K562 (cell line): ENCODE measurements around the gene BORCS5. TPM values are rescaled to one million over a fixed set of nuclear protein-coding genes. Genes with fewer than 3 reads are reported as not detected.

Experiments
- ATAC-seq: fragments of 200-7000 bp; cut with Tn5 transposase; 3 replicates; pipeline ENCODE4 v1.9.1; 2020; ENCODE audit warnings: moderate library complexity
- BruUV-seq: library from RNA; stranded (reverse); fragments of 400-500 nt; replicated peaks from 2 replicates; lab custom pipeline; 2021; lab: Mats Ljungman, UMichigan
- CTCF ChIA-PET: fragments of 300-600 bp; formaldehyde crosslinking; extraction: SDS; loops from one replicate; lab custom pipeline; 2021; ENCODE audit warnings: low intra/inter-chr PET ratio; lab: Yijun Ruan, JAX
- POLR2A ChIA-PET: fragments of 300-600, 350-650 bp; sonication (Branson Sonifier 250); formaldehyde crosslinking; extraction: SDS; loops from one replicate; lab custom pipeline; 2021; ENCODE audit warnings: antibody characterized with exemption, inconsistent platforms; lab: Yijun Ruan, JAX
- DNase-seq, 4 experiments: peaks; one replicate each; pipeline versions ENCODE4 v3.0.0 to v3.0.0-alpha.2; 2011 to 2018; ENCODE audit warnings: low spot score in 3 of 4, mixed read lengths in 3 of 4; ENCODE audit errors: extremely low read depth in 1 of 4
- FAIRE-seq: peaks from 2 replicates; lab custom pipeline; 2011; peaks lifted over from hg19 to GRCh38; lab: Jason Lieb, UNC
- H2AFZ ChIP-seq: 2 replicates; pipeline ENCODE4 v1.6.0; 2011; ENCODE audit warnings: low read depth, low read length, control low read depth, inconsistent platforms
- H3K27ac ChIP-seq: fragments of 200-600 bp; 3 replicates; pipeline ENCODE4 v1.8.0; 2011; ENCODE audit warnings: low read depth, mild to moderate bottlenecking, control low read depth, inconsistent platforms, low read length, moderate library complexity, mixed read lengths; ENCODE audit errors: extremely low read depth
- H3K27me3 ChIP-seq, 2 experiments: fragments of 300-600 bp in 1 of 2; 2 replicates in 1 of 2; 3 replicates in 1 of 2; pipeline versions ENCODE4 v1.6.0 to v1.8.0; 2011; ENCODE audit warnings: inconsistent platforms in 2 of 2, low read length in 2 of 2, mild to moderate bottlenecking in 1 of 2, mixed read lengths in 1 of 2, moderate library complexity in 1 of 2; ENCODE audit not compliant: control insufficient read depth in 2 of 2, insufficient read depth in 2 of 2
- H3K36me3 ChIP-seq: fragments of 300-600 bp; 3 replicates; pipeline ENCODE4 v1.8.0; 2011; ENCODE audit warnings: mild to moderate bottlenecking, low read length, inconsistent platforms; ENCODE audit not compliant: control insufficient read depth, insufficient read depth
- H3K4me1 ChIP-seq, 2 experiments: fragments of 200-600 bp in 1 of 2; replicated peaks in 1 of 2; 2 replicates in 1 of 2; 3 replicates in 1 of 2; pipeline versions ENCODE4 v1.5.1 to v1.8.0; 2011; ENCODE audit warnings: inconsistent platforms in 2 of 2, low read length in 2 of 2, mild to moderate bottlenecking in 1 of 2, mixed read lengths in 1 of 2, moderate library complexity in 1 of 2; ENCODE audit not compliant: control insufficient read depth in 2 of 2, insufficient read depth in 2 of 2
- H3K4me2 ChIP-seq: 2 replicates; pipeline ENCODE4 v1.6.1; 2011; ENCODE audit warnings: low read length, control low read depth, inconsistent platforms, mixed read lengths; ENCODE audit not compliant: insufficient read depth
- H3K4me3 ChIP-seq: fragments of 200-600 bp; sonication (generic), shearing (Covaris generic); 2 replicates; pipeline ENCODE4 v1.5.1; 2016; ENCODE audit warnings: control low read depth, inconsistent platforms
- H3K79me2 ChIP-seq: fragments of 200-600 bp; 3 replicates; pipeline ENCODE4 v1.8.0; 2011; ENCODE audit warnings: low read length, inconsistent platforms; ENCODE audit not compliant: control insufficient read depth, insufficient read depth
- H3K9ac ChIP-seq, 2 experiments: 2 replicates each; pipeline versions ENCODE4 v1.6.0 to v1.6.1; 2011; ENCODE audit warnings: low read depth in 2 of 2, low read length in 2 of 2, control low read depth in 1 of 2, inconsistent platforms in 1 of 2, mild to moderate bottlenecking in 1 of 2, mixed read lengths in 1 of 2; ENCODE audit not compliant: insufficient read depth in 1 of 2
- H3K9me1 ChIP-seq: one replicate; pipeline ENCODE4 v1.6.0; 2011; ENCODE audit warnings: inconsistent platforms, mild to moderate bottlenecking, low read length, moderate library complexity; ENCODE audit not compliant: control insufficient read depth, insufficient read depth
- H3K9me3 ChIP-seq: replicated peaks from 2 replicates; pipeline ENCODE4 v1.5.1; 2011; ENCODE audit warnings: low read depth, low read length, inconsistent platforms; ENCODE audit not compliant: control insufficient read depth, insufficient read depth
- H4K20me1 ChIP-seq: replicated peaks from 2 replicates; pipeline ENCODE4 v1.6.1; 2011; ENCODE audit warnings: low read length, inconsistent platforms, mixed read lengths; ENCODE audit not compliant: control insufficient read depth, insufficient read depth
- CUX1 ChIP-seq: fragments of 200-800 bp; sonication (Bioruptor generic); IDR thresholded peaks from 2 replicates; pipeline ENCODE4 v1.6.1; 2016; ENCODE audit warnings: missing genetic modification characterization, missing compliant biosample characterization
- FIP1L1 ChIP-seq: fragments of 200-400 bp; formaldehyde crosslinking; IDR thresholded peaks from 2 replicates; pipeline ENCODE4 v1.6.1; 2018; ENCODE audit warnings: mild to moderate bottlenecking, low read depth, low read length; ENCODE audit not compliant: poor library complexity, severe bottlenecking
- PRDM10 ChIP-seq: fragments of 450-650 bp; IDR thresholded peaks from 2 replicates; pipeline ENCODE4 v1.6.1; 2018; ENCODE audit not compliant: partially characterized antibody
- SMAD2 ChIP-seq: fragments of 150-350 bp; IDR thresholded peaks from 2 replicates; pipeline ENCODE4 v1.6.1; 2014; ENCODE audit warnings: low read depth, mild to moderate bottlenecking, low read length
- WGBS: fragments of 100-300 bp; shearing (Covaris generic); methylation state at CpG from one replicate; pipeline ENCODE4 v1.1.6; 2016; ENCODE audit warnings: low coverage, mixed read lengths; ENCODE audit not compliant: insufficient coverage; ENCODE audit errors: missing lambda C conversion rate; 5-methylcytosine and 5-hydroxymethylcytosine counted together
- in situ Hi-C: fragments of 300-500 bp; cut with MboI; formaldehyde crosslinking; loops from 4 replicates; pipeline ENCODE4 v1.15.0; 2018; ENCODE audit warnings: inconsistent platforms, mixed read lengths
- intact Hi-C: fragments of 100-400 bp; cut with micrococcal nuclease; formaldehyde crosslinking; loops from 2 replicates; pipeline ENCODE4 v1.14.2; 2022
- polyA plus RNA-seq, 8 experiments: library from polyadenylated mRNA; depleted of rRNA in 4 of 8; stranded (reverse) in 5 of 8; unstranded in 3 of 8; fragments of >200 nt; fragmentation: Nextera tagmentation in 2 of 8; fragmentation: Illumina TruSeq in 1 of 8; extraction: Ambion mirVana in 2 of 8; extraction: Trizol in 1 of 8; gene quantifications; 2 replicates each; pipeline versions ENCODE4 v1.2.1 to v1.2.3, GENCODE V29; 2011 to 2014; ENCODE audit warnings: inconsistent platforms in 1 of 8, missing spikeins in 1 of 8
- total RNA-seq, 7 experiments: library from RNA; depleted of rRNA in 6 of 7; stranded (reverse); fragments of >200 nt in 6 of 7; fragmentation: Illumina TruSeq in 2 of 7; extraction: Trizol in 2 of 7; gene quantifications; 2 replicates each; pipeline versions ENCODE4 v1.2.1 to v1.2.3, GENCODE V29; 2011 to 2021; ENCODE audit warnings: low replicate concordance in 1 of 7

BORCS5 gene
- total and polyA plus RNA-seq, 9 of the 15 experiments (the other 6 are each of a cell fraction or from before 2014, with no cell fraction given), result 0.31 to 12.4 (median 6.6) TPM

DNA sequence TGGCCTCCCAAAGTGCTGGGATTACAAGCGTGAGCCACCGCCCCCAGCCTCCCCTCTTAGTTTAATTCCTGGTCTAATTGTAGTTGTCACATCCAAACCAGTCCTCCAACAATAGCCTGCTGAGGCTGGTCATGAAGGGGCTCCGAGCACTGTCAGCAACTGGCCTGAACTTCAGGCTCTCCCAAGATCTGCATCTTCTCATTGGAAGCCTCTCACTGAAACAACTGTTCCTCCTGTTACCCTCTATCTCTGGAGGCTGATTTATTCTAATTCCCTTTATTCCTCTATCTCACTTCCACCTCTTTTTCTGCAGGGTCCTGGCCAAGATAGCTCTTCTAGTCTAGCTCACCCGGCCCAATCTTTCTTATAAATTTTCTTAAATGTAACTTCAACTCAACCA, 116.3 kb downstream of the BORCS5 start:
- Histone ChIP-seq H3K36me3 (peaks cover 23% of the 10 kb centered on the region; the same call in 2 of the 3 replicates), H2AFZ (no peak overlapping the region), H3K4me2 (no peak overlapping the region), H3K4me1 (peaks cover 6 to 16% of the 10 kb centered on the region in 2 experiments; a peak in 3 of 5 replicates), H3K9me3 (no peaks in the 10 kb centered on the region), H3K27ac (no peak overlapping the region), H3K27me3 (no peaks in the 10 kb centered on the region), H3K9ac (no peak overlapping the region), H4K20me1 (peaks cover 8% of the 10 kb centered on the region), H3K79me2 (no peaks in the 10 kb centered on the region), H3K9me1 (no peaks in the 10 kb centered on the region), H3K4me3 (no peak overlapping the region)
- FAIRE-seq (no peak), DNase-seq (no peak), ATAC-seq (no peak)
- TF ChIP-seq SMAD2 (no peak), FIP1L1 (no peak), PRDM10 (no peak), CUX1 (CRISPR knock-in tag) (no peak)
- in situ Hi-C loops (no loop called here), intact Hi-C loops (no loop called here)
- CTCF ChIA-PET, result no interaction called here
- no TSS peak for BruUV-seq
- POLR2A ChIA-PET, result interaction anchor here (0.6 to 1.3 kb wide), 3 partner anchors 31 to 207 kb away, joined by 3 read pairs; partner anchors contain the start of genes BORCS5 and LRP6
- 89% methylated on average over 1 of the region's 4 CpGs for WGBS
